ENCODE data around the gene CCDC196.

Gene CCDC196

GRCh38 chr14:66471584-66471983, 14.6 kb upstream of the CCDC196 start:
- Histone ChIP-seq H3K36me3 (ENCODE audit: control insufficient read depth in 2 of 2, insufficient read depth in 2 of 2, low read length in 2 of 2) (no peaks in the 10 kb centered on the region), H3K9me3 (ENCODE audit: control insufficient read depth in 2 of 2, low read length in 2 of 2) (no peaks in the 10 kb centered on the region), H3K27ac (ENCODE audit: low read length) (no peak overlapping the region), H3K9ac (ENCODE audit: low read length in 2 of 2) (no peak overlapping the region), H3K4me1 (ENCODE audit: control insufficient read depth, insufficient read depth, low read length) (no peaks in the 10 kb centered on the region), H3K4me3 (ENCODE audit: low read length in 2 of 2) (no peak overlapping the region), H3K27me3 (ENCODE audit: control insufficient read depth in 1 of 2, insufficient read depth in 2 of 2, low read length in 2 of 2) (no peaks in the 10 kb centered on the region)

- Histone ChIP-seq H3K27ac (ENCODE audit: low read length) (no peak overlapping the region), H3K4me1 (ENCODE audit: control insufficient read depth, insufficient read depth, low read length) (no peaks in the 10 kb centered on the region), H3K27me3 (ENCODE audit: control insufficient read depth in 1 of 2, insufficient read depth in 2 of 2, low read length in 2 of 2) (no peaks in the 10 kb centered on the region), H3K36me3 (ENCODE audit: control insufficient read depth in 2 of 2, insufficient read depth in 2 of 2, low read length in 2 of 2) (no peaks in the 10 kb centered on the region), H3K4me3 (ENCODE audit: low read length in 2 of 2) (no peak overlapping the region), H3K9me3 (ENCODE audit: control insufficient read depth in 2 of 2, low read length in 2 of 2) (no peaks in the 10 kb centered on the region), H3K9ac (ENCODE audit: low read length in 2 of 2) (no peak overlapping the region)
These were observed 13.9 kb upstream of the CCDC196 start for GRCh38 chr14:66472251-66472650.

DNA sequence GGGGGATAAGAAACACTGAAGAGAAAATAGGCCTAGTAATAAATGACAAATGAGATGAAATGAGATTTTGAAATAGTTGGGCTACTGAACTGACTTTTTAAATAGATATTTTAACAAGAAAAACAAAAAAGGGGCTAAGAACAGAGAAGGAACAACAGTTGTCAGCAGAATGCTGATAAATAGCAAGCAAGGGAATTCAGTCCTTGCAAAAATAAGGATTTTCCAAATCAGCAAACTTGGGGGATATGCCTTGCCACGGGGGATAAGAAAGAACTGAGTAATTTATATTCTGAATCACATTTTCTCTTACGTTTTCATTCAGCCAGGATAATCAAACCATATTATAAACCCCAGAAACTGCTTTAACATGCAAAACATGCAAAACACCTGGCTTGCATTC, 12.9 kb upstream of the CCDC196 start:
- Histone ChIP-seq H3K9ac (ENCODE audit: low read length in 2 of 2) (no peak overlapping the region), H3K4me3 (ENCODE audit: low read length in 2 of 2) (no peak overlapping the region), H3K27me3 (ENCODE audit: control insufficient read depth in 1 of 2, insufficient read depth in 2 of 2, low read length in 2 of 2) (no peaks in the 10 kb centered on the region), H3K27ac (ENCODE audit: low read length) (no peak overlapping the region), H3K9me3 (ENCODE audit: control insufficient read depth in 2 of 2, low read length in 2 of 2) (no peaks in the 10 kb centered on the region), H3K36me3 (ENCODE audit: control insufficient read depth in 2 of 2, insufficient read depth in 2 of 2, low read length in 2 of 2) (no peaks in the 10 kb centered on the region), H3K4me1 (ENCODE audit: control insufficient read depth, insufficient read depth, low read length) (no peaks in the 10 kb centered on the region)

- Histone ChIP-seq H3K36me3 (ENCODE audit: control insufficient read depth in 2 of 2, insufficient read depth in 2 of 2, low read length in 2 of 2) (no peaks in the 10 kb centered on the region), H3K27ac (ENCODE audit: low read length) (no peak overlapping the region), H3K4me1 (ENCODE audit: control insufficient read depth, insufficient read depth, low read length) (no peaks in the 10 kb centered on the region), H3K9ac (ENCODE audit: low read length in 2 of 2) (no peak overlapping the region), H3K4me3 (ENCODE audit: low read length in 2 of 2) (no peak overlapping the region), H3K27me3 (ENCODE audit: control insufficient read depth in 1 of 2, insufficient read depth in 2 of 2, low read length in 2 of 2) (no peaks in the 10 kb centered on the region), H3K9me3 (ENCODE audit: control insufficient read depth in 2 of 2, low read length in 2 of 2) (no peaks in the 10 kb centered on the region)
These were observed 9.2 kb upstream of the CCDC196 start for GRCh38 chr14:66476964-66477363.

DNA sequence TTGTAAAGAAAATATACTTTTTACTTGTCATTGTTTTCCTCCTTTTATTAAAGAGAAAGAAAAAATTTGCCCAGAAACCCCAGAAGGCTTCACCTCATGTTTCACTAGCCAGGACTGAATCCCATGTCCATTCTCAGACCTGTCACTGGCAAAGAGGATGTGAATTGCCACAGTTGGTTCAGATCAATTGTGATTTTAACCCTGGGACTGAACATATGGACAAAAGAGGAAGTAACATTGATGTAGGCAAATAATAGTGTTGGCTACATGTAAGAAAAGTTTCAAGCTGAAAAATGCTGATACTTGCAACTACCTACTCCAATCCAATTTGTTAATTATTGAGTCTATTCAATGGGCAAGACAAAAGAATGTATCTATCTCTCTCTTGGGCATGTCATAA, 8.6 kb upstream of the CCDC196 start:
- Histone ChIP-seq H3K9me3 (ENCODE audit: control insufficient read depth in 2 of 2, low read length in 2 of 2) (no peaks in the 10 kb centered on the region), H3K27me3 (ENCODE audit: control insufficient read depth in 1 of 2, insufficient read depth in 2 of 2, low read length in 2 of 2) (no peaks in the 10 kb centered on the region), H3K4me1 (ENCODE audit: control insufficient read depth, insufficient read depth, low read length) (no peaks in the 10 kb centered on the region), H3K27ac (ENCODE audit: low read length) (no peak overlapping the region), H3K9ac (ENCODE audit: low read length in 2 of 2) (no peak overlapping the region), H3K36me3 (ENCODE audit: control insufficient read depth in 2 of 2, insufficient read depth in 2 of 2, low read length in 2 of 2) (no peaks in the 10 kb centered on the region), H3K4me3 (ENCODE audit: low read length in 2 of 2) (no peak overlapping the region)

DNA sequence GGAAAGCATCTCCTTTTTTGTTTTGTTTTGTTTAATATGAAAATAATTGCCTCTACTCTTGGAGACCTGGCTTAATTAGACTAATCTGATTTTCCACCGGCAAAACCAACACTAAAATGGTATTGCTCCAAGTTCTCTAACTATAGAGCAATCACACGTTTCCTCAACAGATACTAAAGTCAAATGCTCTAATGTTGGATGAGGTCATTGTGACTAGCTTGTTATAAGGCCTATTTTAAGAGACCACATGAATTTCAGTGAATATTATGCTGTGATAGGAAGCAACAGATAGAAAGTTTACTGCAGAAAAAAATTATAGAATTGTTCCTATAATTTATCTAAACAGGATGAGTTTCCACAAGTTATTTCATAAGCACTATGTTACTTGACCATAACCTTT, 3.3 kb upstream of the CCDC196 start:
- Histone ChIP-seq H3K4me1 (ENCODE audit: control insufficient read depth, insufficient read depth, low read length) (no peaks in the 10 kb centered on the region), H3K27ac (ENCODE audit: low read length) (no peak overlapping the region), H3K27me3 (ENCODE audit: control insufficient read depth in 1 of 2, insufficient read depth in 2 of 2, low read length in 2 of 2) (no peaks in the 10 kb centered on the region), H3K9me3 (ENCODE audit: control insufficient read depth in 2 of 2, low read length in 2 of 2) (no peaks in the 10 kb centered on the region), H3K9ac (ENCODE audit: low read length in 2 of 2) (no peak overlapping the region), H3K4me3 (ENCODE audit: low read length in 2 of 2) (no peak overlapping the region), H3K36me3 (ENCODE audit: control insufficient read depth in 2 of 2, insufficient read depth in 2 of 2, low read length in 2 of 2) (no peaks in the 10 kb centered on the region)

DNA sequence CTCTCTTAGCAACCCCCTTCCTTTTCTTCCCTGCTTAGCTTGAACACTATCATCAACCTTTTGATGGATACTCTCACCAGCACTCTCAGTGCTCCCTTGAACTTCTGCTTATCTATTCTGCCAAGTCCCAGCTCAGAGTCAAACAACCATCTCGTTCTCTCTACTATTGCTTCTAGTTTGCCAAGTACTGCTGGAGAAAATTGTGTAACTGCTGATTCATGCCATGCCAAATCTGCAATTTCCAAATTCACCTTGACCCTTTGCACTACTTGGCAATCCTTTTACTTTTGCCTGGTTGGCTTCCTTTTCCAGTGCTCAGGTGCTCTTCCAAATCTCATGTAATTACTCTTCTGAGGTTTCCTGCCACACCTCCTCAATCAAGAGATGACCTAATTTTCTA, 2.8 kb upstream of the CCDC196 start:
- Histone ChIP-seq H3K27ac (ENCODE audit: low read length) (no peak overlapping the region), H3K9ac (ENCODE audit: low read length in 2 of 2) (no peak overlapping the region), H3K4me1 (ENCODE audit: control insufficient read depth, insufficient read depth, low read length) (no peaks in the 10 kb centered on the region), H3K27me3 (ENCODE audit: control insufficient read depth in 1 of 2, insufficient read depth in 2 of 2, low read length in 2 of 2) (no peaks in the 10 kb centered on the region), H3K36me3 (ENCODE audit: control insufficient read depth in 2 of 2, insufficient read depth in 2 of 2, low read length in 2 of 2) (no peaks in the 10 kb centered on the region), H3K9me3 (ENCODE audit: control insufficient read depth in 2 of 2, low read length in 2 of 2) (no peaks in the 10 kb centered on the region), H3K4me3 (ENCODE audit: low read length in 2 of 2) (no peak overlapping the region)

DNA sequence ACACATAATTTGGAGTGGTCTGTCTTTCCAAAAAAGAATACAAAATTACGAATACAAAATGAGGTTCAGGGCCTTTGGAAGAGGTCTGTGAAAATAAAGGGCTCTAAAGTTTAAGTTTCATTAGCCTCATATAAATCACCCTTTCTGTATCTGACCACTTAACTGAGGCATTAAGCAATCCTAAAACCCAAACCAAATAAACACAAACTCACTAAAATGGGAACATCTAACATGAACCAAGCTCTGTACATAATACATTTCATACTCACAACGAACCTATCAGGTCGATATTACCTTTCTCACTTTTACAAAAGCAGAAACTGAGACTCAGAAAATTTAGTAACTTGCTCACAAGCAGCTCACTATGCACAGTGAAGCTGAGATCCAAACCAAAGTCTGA, 1.1 kb upstream of the CCDC196 start:
- H3K36me3 ChIP-seq (ENCODE audit: control insufficient read depth in 2 of 2, insufficient read depth in 2 of 2, low read length in 2 of 2), result no peaks in the 10 kb centered on the region
- no peaks in the 10 kb centered on the region for H3K9me3 ChIP-seq (ENCODE audit: control insufficient read depth in 2 of 2, low read length in 2 of 2)
- H3K4me3 ChIP-seq (ENCODE audit: low read length in 2 of 2), result no peak overlapping the region
- H3K9ac ChIP-seq (ENCODE audit: low read length in 2 of 2), result no peak overlapping the region
- H3K27ac ChIP-seq (ENCODE audit: low read length), result no peak overlapping the region
- H3K27me3 ChIP-seq (ENCODE audit: control insufficient read depth in 1 of 2, insufficient read depth in 2 of 2, low read length in 2 of 2), result no peaks in the 10 kb centered on the region
- H3K4me1 ChIP-seq (ENCODE audit: control insufficient read depth, insufficient read depth, low read length), result no peaks in the 10 kb centered on the region

- no peak overlapping the region for H3K9ac ChIP-seq (ENCODE audit: low read length in 2 of 2)
These were observed 993 bp downstream of the CCDC196 start for GRCh38 chr14:66487164-66487563.

DNA sequence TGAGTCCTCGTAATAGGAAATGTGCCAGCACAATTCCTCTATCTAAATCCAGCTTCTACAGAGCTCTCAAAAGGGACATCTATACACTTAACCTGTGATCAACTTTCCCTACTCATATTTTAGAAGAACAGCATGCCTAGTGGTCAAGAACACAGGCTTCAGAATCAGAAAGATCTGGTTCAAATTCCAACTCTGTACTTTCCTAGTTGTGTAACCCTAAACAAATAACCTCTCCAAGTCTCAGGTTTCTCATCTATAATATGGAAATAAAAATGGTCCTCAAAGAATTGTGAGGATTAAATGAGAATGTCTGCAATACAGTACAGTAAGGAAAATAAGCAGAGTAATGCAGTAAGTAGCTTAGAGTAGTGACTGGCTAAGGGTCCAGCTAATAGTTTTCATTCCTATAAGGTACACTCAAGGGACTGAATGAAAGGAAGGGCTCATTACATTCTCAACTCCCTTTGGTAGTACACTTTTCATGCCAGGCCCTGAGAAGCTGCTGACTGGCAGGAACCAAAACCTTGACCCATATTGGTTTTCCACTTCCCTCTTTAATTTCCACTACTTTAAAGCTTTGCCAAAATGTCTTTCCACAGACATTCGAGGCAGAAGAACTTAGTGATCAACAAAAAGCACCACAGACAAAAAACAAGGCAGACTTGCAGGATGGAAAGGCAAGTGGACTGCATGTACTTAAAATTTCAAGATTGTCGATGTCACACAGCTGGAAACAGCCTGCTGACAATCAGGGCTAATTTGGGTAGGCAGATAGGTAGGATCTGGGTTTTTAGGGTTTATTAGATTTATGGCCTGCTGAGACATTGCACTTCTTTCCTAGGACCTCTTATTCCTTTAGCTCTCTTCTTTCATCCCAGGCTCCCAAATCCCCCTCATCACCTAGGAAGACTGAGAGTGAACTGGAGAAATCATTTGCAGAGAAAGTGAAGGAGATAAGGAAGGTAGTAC, 4.3 kb downstream of the CCDC196 start:
- no peak overlapping the region for H3K27ac ChIP-seq (ENCODE audit: low read length)
- H3K4me3 ChIP-seq (ENCODE audit: low read length in 2 of 2), result no peak overlapping the region
- no peaks in the 10 kb centered on the region for H3K36me3 ChIP-seq (ENCODE audit: control insufficient read depth in 2 of 2, insufficient read depth in 2 of 2, low read length in 2 of 2)
- H3K4me1 ChIP-seq (ENCODE audit: control insufficient read depth, insufficient read depth, low read length), result no peaks in the 10 kb centered on the region
- no peaks in the 10 kb centered on the region for H3K27me3 ChIP-seq (ENCODE audit: control insufficient read depth in 1 of 2, insufficient read depth in 2 of 2, low read length in 2 of 2)
- H3K9me3 ChIP-seq (ENCODE audit: control insufficient read depth in 2 of 2, low read length in 2 of 2), result no peaks in the 10 kb centered on the region
- no peak overlapping the region for H3K9ac ChIP-seq (ENCODE audit: low read length in 2 of 2)

More at GRCh38 chr14:66487164-66487563, 993 bp downstream of the CCDC196 start:
- Histone ChIP-seq H3K4me1 (ENCODE audit: control insufficient read depth, insufficient read depth, low read length) (no peaks in the 10 kb centered on the region), H3K27me3 (ENCODE audit: control insufficient read depth in 1 of 2, insufficient read depth in 2 of 2, low read length in 2 of 2) (no peaks in the 10 kb centered on the region), H3K9me3 (ENCODE audit: control insufficient read depth in 2 of 2, low read length in 2 of 2) (no peaks in the 10 kb centered on the region), H3K4me3 (ENCODE audit: low read length in 2 of 2) (no peak overlapping the region), H3K27ac (ENCODE audit: low read length) (no peak overlapping the region), H3K36me3 (ENCODE audit: control insufficient read depth in 2 of 2, insufficient read depth in 2 of 2, low read length in 2 of 2) (no peaks in the 10 kb centered on the region)

GRCh38 chr14:66493750-66494149, 7.6 kb downstream of the CCDC196 start:
- Histone ChIP-seq H3K27ac (ENCODE audit: low read length) (no peak overlapping the region), H3K36me3 (ENCODE audit: control insufficient read depth in 2 of 2, insufficient read depth in 2 of 2, low read length in 2 of 2) (no peaks in the 10 kb centered on the region), H3K9me3 (ENCODE audit: control insufficient read depth in 2 of 2, low read length in 2 of 2) (no peaks in the 10 kb centered on the region), H3K27me3 (ENCODE audit: control insufficient read depth in 1 of 2, insufficient read depth in 2 of 2, low read length in 2 of 2) (no peaks in the 10 kb centered on the region), H3K9ac (ENCODE audit: low read length in 2 of 2) (no peak overlapping the region), H3K4me3 (ENCODE audit: low read length in 2 of 2) (no peak overlapping the region), H3K4me1 (ENCODE audit: control insufficient read depth, insufficient read depth, low read length) (no peaks in the 10 kb centered on the region)
